Measurements from ENCODE around the gene ARMC5.
A peak's percentile ranks its signal among the peaks of the same experiment; 100 is the strongest.

Gene ARMC5

GRCh38 chr16:31461201-31461920 is 2.1 kb downstream of the ARMC5 start:
- DNase-seq (ENCODE audit: low read depth) = no peak

DNA sequence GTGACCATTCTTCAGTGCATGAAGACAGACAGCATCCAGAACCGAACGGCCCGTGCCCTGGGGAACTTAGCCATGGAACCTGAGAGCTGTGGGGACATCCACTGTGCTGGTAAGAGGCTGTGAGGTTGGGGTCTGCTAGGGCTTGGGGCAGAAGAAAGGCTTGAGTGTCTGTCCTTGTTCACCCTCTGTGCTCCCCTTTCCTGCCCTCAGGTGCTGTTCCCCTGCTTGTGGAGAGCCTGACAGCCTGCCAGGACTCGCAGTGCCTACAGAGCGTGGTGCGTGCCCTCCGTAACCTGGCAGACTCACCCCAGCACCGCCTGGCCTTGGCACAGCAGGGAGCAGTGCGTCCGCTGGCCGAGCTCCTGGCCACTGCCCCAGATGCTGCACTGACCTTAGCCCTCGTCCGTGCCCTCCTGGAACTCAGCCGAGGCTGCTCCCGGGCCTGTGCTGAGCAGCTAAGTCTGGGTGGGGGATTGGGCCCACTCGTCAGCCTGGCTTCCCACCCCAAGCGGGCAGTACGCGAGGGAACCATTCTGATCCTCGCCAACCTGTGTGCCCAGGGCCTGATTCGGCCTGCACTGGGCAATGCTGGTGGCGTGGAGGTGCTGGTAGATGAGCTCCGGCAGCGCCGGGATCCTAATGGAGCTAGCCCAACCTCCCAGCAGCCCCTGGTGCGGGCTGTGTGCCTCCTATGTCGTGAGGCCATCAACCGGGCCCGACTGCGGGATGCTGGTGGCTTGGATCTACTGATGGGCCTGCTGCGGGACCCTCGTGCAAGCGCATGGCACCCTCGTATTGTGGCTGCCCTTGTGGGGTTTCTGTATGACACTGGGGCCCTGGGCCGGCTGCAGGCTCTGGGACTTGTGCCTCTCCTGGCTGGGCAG is 2.9 kb downstream of the ARMC5 start:
- no peak for DNase-seq (ENCODE audit: low read depth)

GRCh38 chr16:31464348-31464769 is 5.1 kb downstream of the ARMC5 start:
- DNase-seq (ENCODE audit: low read depth) = no peak

DNA sequence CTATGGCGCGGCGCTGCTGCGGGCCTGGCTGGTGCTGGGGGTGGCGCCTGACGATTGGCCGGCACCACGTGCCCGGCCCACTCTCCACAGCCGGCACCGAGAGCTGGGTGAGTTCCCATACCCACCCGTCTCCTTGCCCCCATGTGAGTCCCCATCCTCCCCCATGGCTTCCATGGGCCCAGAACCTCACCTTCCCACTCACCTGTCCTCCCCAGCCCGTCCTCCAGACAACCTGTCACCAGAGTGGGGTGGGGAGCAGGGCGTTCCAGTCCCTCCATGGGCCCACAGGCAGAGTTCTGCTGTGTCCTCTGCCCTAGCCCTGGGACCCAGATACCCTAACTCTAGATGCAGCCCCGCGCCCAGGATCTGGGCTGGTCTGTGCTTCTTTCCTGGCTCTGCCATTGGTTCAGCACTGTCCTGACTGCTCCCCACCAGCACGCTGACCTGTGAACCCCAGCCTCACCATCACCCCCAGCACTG is 5.5 kb downstream of the ARMC5 start:
- DNase-seq (ENCODE audit: low read depth) = no peak

DNA sequence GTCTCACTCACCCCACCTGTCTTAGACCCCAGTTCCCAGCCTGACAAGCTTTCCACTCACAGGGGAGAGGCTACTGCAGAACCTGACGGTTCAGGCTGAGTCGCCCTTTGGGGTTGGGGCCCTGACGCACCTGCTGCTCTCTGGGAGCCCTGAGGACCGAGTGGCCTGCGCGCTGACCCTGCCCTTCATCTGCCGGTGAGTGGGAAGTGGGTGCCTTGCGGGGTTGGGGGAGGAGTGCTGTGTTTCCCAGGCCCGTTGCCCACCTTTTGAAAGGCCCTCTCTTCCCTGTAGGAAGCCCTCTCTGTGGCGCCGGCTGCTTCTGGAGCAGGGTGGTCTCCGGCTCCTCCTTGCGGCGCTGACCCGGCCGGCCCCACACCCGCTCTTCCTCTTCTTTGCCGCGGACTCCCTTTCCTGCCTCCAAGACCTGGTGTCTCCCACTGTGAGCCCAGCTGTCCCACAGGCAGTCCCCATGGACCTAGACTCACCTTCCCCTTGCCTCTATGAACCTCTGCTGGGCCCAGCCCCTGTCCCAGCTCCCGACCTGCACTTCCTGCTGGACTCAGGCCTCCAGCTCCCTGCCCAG is 6.6 kb downstream of the ARMC5 start:
- DNase-seq (ENCODE audit: low read depth) = no peak

GRCh38 chr16:31466381-31466841 is 7.1 kb downstream of the ARMC5 start:
- no peak for DNase-seq (ENCODE audit: low read depth)

DNA sequence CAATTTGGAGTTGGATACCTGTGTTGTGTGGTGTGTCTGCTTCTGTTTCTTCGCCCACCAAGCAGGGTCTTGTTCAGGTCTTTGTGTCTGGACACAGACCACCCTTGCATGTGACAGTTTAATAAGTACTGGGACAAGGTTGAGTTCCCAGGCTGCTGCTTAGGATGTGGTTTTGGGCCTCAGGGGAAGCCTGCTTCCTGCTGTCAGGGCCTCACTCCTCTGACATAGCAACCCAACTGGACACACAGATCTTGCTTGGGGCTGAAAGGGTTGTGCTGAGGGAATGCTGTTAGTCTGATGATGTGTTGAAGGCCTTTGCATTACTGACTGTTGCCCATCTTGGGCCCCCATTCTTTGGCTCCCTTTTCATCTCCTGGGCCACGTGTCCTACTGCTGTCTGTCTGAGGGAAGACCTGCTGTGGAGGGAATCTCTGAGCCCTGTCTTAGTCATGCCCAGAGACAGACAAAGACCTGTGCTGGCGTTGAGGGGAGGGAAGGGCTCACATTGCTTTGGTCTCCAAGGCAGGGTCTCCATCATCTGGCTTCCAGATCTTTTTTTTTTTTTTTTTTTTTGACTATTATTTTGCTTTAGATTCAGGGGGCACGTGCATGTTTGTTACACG is 8.0 kb downstream of the ARMC5 start:
- DNase-seq (ENCODE audit: low read depth) = peak; percentile 51

DNA sequence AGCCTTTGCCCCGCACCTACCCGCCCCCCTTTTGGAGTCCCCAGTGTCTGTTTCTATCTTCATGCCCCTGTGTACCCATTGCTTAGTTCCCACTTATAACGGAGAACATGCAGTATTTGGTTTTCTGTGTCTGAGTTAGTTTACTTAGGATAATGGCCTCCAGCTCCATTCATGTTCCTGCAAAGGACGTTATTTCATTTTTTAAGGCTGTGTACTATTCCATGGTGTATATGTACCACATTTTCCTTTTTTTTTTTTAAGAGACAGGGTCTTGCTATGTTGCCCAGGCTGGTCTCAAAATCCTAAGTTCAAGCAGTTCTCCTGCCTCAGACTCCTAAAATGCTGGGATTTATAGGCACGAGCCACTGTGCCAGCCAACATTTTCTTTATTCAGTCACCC is 8.6 kb downstream of the ARMC5 start:
- no peak for DNase-seq (ENCODE audit: low read depth)

GRCh38 chr16:31470615-31471014 is 11.3 kb downstream of the ARMC5 start:
- DNase-seq (ENCODE audit: low read depth) = no peak

DNA sequence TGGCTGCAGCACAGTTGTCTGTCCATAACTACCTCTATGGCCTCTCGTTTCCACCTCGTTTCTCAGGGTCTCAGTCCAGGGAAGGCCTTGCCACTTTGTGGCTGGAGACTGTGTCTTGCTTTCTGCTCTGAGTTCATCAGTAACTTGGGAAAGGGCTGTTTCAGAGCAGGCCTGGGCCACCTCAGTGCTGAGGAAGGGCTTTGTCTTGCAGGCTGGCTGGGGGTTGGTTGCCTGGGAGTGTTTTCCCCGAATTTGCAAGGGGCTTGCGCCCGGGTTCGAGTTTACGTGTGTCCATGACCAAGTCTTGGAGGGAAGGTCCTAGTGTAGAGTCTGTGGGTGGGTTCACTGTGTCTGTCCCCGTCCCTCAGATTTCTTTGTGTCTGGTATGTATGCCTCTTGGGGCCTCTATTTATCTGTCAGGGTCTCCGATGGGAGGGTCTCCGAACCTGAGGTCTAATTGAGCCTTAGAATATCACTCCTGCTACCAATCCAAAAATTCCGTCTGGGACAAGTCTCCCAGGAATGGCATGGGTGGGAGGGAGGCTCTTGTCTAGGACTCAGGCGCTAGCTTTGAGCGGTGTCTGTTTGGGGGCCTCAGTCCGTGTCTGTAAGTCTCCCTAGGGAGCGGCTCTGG is 12.1 kb downstream of the ARMC5 start:
- no peak for DNase-seq (ENCODE audit: low read depth)

DNA sequence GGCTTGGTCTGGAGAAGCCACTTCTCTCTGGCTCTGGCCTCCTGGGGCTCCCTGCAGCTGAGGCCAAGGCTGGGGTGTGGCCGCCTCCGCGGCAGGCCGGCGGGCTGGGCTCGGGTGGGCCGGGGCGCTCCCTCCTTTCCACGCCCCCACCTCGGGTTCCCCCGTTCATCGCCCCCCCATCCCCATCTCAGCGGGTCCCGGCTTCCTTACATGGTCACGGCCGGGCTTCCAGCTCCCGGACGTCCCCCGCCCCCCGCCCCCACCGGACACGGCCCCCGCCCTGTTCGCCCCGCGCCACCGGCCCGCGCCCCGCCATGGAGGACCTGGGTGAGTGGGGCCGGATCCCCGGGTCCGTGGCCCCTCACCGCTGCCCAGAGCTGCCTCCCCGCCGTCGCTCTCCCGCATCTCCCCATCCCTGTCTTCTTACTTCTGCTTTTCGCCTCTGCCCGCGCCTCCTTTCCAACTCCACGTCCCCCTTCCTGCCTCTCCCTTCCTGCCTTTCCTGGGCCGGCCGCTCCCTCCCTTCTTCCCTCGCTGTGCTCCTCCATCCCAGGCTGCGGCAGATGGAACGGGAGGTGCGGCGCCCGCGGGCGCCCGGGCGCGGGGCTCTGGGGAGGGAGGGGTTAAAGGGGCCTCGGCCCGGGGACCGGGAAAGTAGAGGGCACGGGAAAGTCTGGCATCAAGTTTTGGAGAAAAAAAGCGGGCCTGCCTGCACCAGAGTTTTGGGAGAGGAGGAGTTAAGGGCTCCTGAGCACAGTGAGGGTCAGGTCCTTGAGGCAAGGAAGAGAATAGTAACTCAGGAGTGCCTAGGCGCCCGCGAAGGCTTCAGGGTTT is 12.8 kb downstream of the ARMC5 start, which contains the start of gene TGFB1I1:
Gene TGFB1I1, plus strand, starts transcription at position 278 of the 834 bp plus-strand sequence. Its CDS starts 37 bp downstream, at position 315.
- peak; percentile 95 for DNase-seq (ENCODE audit: low read depth)

DNA sequence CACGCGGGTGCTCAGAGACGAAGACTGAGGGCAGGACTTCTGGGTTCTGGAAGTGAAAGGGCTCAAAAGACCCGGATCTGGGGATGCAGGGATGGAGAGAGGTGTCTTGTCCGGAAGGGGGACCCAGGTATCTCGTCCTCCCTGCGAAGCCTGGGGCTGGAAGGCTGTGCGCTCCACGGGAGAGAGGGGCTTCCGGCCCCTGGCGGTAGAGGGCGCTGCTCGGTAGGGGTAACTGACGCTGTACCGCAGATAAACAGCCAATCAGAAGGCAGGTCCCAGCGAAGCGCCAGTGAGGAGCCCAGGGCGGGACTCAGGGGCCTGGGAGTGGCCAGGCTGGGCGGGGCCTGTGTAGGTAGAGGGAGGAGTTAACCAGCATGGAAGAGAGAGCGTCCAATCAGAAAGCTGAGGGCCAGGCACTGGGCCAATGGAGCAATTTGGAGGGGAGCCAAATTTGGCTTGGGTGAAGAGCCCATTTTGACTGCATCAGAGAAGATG is 13.5 kb downstream of the ARMC5 start:
- peak; percentile 96 for DNase-seq (ENCODE audit: low read depth)

GRCh38 chr16:31473264-31473984 is 14.1 kb downstream of the ARMC5 start:
- no peak for DNase-seq (ENCODE audit: low read depth)

DNA sequence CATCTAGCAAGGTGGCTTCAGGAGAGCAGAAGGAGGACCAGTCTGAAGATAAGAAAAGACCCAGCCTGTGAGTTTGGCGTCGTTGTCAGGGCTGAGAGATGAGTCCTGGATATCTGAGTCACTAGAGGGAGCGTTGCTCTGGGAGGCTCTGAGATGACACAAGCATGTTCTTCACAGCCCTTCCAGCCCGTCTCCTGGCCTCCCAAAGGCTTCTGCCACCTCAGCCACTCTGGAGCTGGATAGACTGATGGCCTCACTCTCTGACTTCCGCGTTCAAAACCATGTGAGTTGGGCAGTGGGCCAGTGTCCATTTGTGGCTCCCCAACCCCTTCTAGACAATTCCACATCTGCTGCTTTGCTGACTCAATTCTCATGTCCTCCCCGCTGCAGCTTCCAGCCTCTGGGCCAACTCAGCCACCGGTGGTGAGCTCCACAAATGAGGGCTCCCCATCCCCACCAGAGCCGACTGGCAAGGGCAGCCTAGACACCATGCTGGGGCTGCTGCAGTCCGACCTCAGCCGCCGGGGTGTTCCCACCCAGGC is 14.9 kb downstream of the ARMC5 start:
- peak; percentile 94 for DNase-seq (ENCODE audit: low read depth)

GRCh38 chr16:31474773-31475738 is 15.8 kb downstream of the ARMC5 start:
- no peak for DNase-seq (ENCODE audit: low read depth)

DNA sequence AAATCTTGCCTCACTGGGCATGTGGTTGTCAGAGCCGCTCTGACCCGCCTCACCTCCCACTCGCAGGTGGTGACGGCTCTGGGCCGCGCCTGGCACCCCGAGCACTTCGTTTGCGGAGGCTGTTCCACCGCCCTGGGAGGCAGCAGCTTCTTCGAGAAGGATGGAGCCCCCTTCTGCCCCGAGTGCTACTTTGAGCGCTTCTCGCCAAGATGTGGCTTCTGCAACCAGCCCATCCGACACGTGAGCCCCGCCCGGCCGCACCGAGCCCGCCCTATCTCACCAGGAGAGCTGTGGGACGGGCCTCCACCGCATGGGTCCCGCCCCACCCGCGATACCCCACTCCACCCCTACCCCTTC is 16.6 kb downstream of the ARMC5 start:
- DNase-seq (ENCODE audit: low read depth) = no peak

GRCh38 chr16:31476303-31477219 is 17.3 kb downstream of the ARMC5 start:
- no peak for DNase-seq (ENCODE audit: low read depth)

All from EH (cell line).